Measurements from ENCODE around the gene ERBB3. TPM values are rescaled to one million over a fixed set of nuclear protein-coding genes. Genes with fewer than 3 reads are reported as not detected.

The ERBB3 gene
- total and polyA plus RNA-seq, 2 experiments from 2014 or later: 56.1 to 104 TPM

DNA sequence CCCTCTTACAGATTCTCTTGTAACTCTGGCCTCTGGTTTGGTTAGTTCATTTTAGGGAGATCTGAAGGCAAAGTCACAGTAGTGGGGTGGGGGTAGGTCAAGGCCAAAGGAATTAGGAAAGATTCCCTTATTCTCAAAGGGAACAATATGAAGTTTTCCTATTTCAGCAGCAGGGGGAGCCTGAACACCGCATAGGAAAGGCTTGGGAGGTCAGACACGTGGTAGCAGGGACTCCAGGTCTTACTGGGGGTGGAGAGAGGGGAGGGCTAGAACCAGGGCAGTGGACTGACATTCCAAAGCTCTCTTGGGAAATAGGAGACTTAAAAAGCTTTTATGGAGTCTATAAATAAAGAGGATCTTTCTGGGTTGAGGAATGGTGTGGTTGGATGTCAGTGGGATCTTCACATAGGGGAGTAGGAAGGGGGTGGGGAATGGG lies 39.4 kb downstream of the ERBB3 start:
- Histone ChIP-seq H3K79me2 (peaks cover 12% of the 10 kb centered on the region), H3K27ac (peak overlapping the region; percentile 86), H3K4me3 (no peak overlapping the region)

DNA sequence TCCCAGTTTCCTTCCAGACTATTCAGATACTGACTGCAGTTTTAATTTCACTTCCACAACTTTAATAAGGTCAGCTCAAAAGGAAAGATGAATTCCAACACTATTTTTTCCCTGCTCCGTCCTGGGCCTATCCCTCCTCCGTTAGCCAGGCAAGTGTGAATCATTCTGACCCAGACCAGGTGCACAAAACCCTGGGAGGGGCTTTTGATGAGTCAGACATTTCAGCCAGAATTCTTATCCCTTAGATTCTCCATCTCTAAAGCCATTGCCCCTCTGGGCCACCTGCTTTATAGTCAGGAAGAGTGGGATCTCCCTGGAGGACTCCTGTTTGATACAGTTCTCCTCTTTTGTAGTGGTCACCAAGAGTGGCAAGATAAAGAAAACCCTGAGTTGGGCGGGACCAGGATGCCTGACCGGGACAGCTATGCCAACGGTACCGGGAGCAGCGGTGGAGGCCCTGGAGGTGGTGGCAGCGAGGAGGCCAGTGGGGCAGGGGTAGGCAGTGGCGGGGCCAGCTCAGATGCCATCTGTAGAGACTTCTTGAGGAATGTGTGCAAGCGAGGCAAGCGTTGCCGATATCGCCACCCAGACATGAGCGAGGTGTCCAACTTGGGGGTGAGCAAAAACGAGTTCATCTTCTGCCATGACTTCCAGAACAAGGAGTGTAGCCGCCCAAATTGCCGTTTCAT lies 40.3 kb downstream of the ERBB3 start:
- Histone ChIP-seq H3K9me3 (ENCODE audit: low read depth) (no peaks in the 10 kb centered on the region), H3K4me3 (no peak overlapping the region), H3K27me3 (no peaks in the 10 kb centered on the region), H3K27ac (peak overlapping the region; percentile 67), H3K4me1 (ENCODE audit: insufficient read depth) (peaks cover 14% of the 10 kb centered on the region), H3K4me2 (no peak overlapping the region), H3K36me3 (replicated peaks; ENCODE audit: insufficient read depth, low read depth) (no peaks in the 10 kb centered on the region), H3K79me2 (peaks cover 13% of the 10 kb centered on the region), H4K20me1 (ENCODE audit: insufficient read depth, poor library complexity, severe bottlenecking) (peaks cover 2% of the 10 kb centered on the region), H2AFZ (no peak overlapping the region), H3K9me2 (replicated peaks; ENCODE audit: insufficient read depth) (no peaks in the 10 kb centered on the region)
- no peak for TF ChIP-seq EZH2 (IDR thresholded peaks at IDR 0.05; ENCODE audit: borderline replicate concordance)
- TF ChIP-seq, protein P1, sequence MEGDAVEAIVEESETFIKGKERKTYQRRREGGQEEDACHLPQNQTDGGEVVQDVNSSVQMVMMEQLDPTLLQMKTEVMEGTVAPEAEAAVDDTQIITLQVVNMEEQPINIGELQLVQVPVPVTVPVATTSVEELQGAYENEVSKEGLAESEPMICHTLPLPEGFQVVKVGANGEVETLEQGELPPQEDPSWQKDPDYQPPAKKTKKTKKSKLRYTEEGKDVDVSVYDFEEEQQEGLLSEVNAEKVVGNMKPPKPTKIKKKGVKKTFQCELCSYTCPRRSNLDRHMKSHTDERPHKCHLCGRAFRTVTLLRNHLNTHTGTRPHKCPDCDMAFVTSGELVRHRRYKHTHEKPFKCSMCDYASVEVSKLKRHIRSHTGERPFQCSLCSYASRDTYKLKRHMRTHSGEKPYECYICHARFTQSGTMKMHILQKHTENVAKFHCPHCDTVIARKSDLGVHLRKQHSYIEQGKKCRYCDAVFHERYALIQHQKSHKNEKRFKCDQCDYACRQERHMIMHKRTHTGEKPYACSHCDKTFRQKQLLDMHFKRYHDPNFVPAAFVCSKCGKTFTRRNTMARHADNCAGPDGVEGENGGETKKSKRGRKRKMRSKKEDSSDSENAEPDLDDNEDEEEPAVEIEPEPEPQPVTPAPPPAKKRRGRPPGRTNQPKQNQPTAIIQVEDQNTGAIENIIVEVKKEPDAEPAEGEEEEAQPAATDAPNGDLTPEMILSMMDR (IDR thresholded peaks at IDR 0.05; ENCODE audit: poor library complexity): no peak
- TF ChIP-seq EZH2phosphoT487 (IDR thresholded peaks at IDR 0.05; ENCODE audit: low read depth, severe bottlenecking, unreplicated experiment): no peak
- 93% methylated on average over 17 of the region's 17 CpGs for WGBS (ENCODE audit: low lambda C conversion rate, missing lambda C conversion rate)
- DNase-seq (ENCODE audit: low spot score): no peak

More for the DNA sequence above, 39.4 kb downstream of the ERBB3 start:
- Histone ChIP-seq H3K4me2 (peak overlapping the region; percentile 86), H3K36me3 (replicated peaks; ENCODE audit: insufficient read depth, low read depth) (no peaks in the 10 kb centered on the region), H2AFZ (no peak overlapping the region), H3K27me3 (no peaks in the 10 kb centered on the region), H3K4me1 (ENCODE audit: insufficient read depth) (peaks cover 14% of the 10 kb centered on the region), H4K20me1 (ENCODE audit: insufficient read depth, poor library complexity, severe bottlenecking) (peaks cover 2% of the 10 kb centered on the region), H3K9me3 (ENCODE audit: low read depth) (no peaks in the 10 kb centered on the region), H3K9me2 (replicated peaks; ENCODE audit: insufficient read depth) (no peaks in the 10 kb centered on the region)
- DNase-seq (ENCODE audit: low spot score): peak; percentile 95
- TF ChIP-seq, protein P1 (IDR thresholded peaks at IDR 0.05; ENCODE audit: poor library complexity): peak; percentile 78
- TF ChIP-seq EZH2 (IDR thresholded peaks at IDR 0.05; ENCODE audit: borderline replicate concordance): no peak
- TF ChIP-seq EZH2phosphoT487 (IDR thresholded peaks at IDR 0.05; ENCODE audit: low read depth, severe bottlenecking, unreplicated experiment): no peak
- WGBS (ENCODE audit: low lambda C conversion rate, missing lambda C conversion rate): 0% methylated on average over 2 of the region's 2 CpGs

DNA sequence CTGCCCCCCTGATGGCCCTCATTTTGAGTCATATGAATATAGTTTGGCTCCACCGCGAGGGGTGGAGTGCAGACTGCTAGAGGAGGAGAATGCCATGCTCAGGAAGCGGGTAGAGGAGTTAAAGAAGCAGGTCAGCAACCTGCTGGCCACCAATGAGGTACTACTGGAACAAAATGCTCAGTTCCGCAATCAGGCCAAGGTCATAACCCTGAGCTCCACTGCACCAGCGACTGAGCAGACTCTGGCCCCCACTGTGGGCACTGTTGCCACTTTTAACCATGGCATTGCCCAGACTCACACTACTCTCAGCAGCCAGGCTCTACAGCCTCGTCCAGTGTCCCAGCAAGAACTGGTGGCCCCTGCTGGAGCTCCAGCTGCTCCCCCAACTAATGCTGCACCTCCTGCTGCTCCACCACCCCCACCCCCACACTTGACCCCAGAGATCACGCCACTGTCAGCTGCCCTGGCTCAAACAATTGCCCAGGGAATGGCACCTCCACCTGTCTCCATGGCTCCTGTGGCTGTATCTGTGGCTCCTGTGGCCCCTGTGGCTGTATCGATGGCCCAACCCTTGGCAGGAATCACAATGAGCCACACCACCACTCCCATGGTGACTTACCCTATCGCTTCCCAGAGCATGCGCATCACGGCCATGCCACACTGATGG lies 41.4 kb downstream of the ERBB3 start:
- no peaks in the 10 kb centered on the region for H3K27me3 ChIP-seq
- WGBS (ENCODE audit: low lambda C conversion rate, missing lambda C conversion rate): 92% methylated on average over 11 of the region's 11 CpGs
- H3K36me3 ChIP-seq (replicated peaks; ENCODE audit: insufficient read depth, low read depth): no peaks in the 10 kb centered on the region
- H3K4me1 ChIP-seq (ENCODE audit: insufficient read depth): peaks cover 15% of the 10 kb centered on the region
- peaks cover 2% of the 10 kb centered on the region for H4K20me1 ChIP-seq (ENCODE audit: insufficient read depth, poor library complexity, severe bottlenecking)
- no peak for DNase-seq (ENCODE audit: low spot score)
- TF ChIP-seq, protein P1 (IDR thresholded peaks at IDR 0.05; ENCODE audit: poor library complexity): no peak
- TF ChIP-seq EZH2phosphoT487 (IDR thresholded peaks at IDR 0.05; ENCODE audit: low read depth, severe bottlenecking, unreplicated experiment): no peak
- no peak for TF ChIP-seq EZH2 (IDR thresholded peaks at IDR 0.05; ENCODE audit: borderline replicate concordance)
- no peak overlapping the region for H3K4me2 ChIP-seq
- peaks cover 14% of the 10 kb centered on the region for H3K79me2 ChIP-seq
- H3K9me3 ChIP-seq (ENCODE audit: low read depth): no peaks in the 10 kb centered on the region
- no peaks in the 10 kb centered on the region for H3K9me2 ChIP-seq (replicated peaks; ENCODE audit: insufficient read depth)
- H3K27ac ChIP-seq: no peak overlapping the region
- no peak overlapping the region for H3K4me3 ChIP-seq
- no peak overlapping the region for H2AFZ ChIP-seq
